Esophagus squamous epithelium (tissue), 5 donors: Measurements from ENCODE around the gene FNBP1L. TPM values are rescaled to one million over a fixed set of nuclear protein-coding genes. Genes with fewer than 3 reads are reported as not detected.
A peak's percentile ranks its signal among the peaks of the same experiment; 100 is the strongest.

Experiments used
- DNase-seq: peaks from one replicate; lab custom pipeline; 2025; lab: John Stamatoyannopoulos, UW
- H3K27ac ChIP-seq, 4 donors: fragments of 200-600 bp; sonication (generic); one replicate each; pipeline ENCODE4 v1.5.1; 2016 to 2019; ENCODE audit warnings: mild to moderate bottlenecking in 1 of 4
- H3K27me3 ChIP-seq, 4 donors: fragments of 200-600 bp; sonication (generic); 1 replicate in 3 of 4; 2 replicates in 1 of 4; pipeline versions ENCODE4 v1.5.1 to v1.6.0; 2017 to 2021; ENCODE audit warnings: antibody characterized with exemption in 1 of 4
- H3K36me3 ChIP-seq, 3 donors: fragments of 200-600 bp; sonication (generic); one replicate each; pipeline ENCODE4 v1.5.1; 2016 to 2019
- H3K4me1 ChIP-seq, 3 donors: fragments of 200-600 bp; sonication (generic); one replicate each; pipeline ENCODE4 v1.5.1; 2017 to 2019
- H3K4me3 ChIP-seq, 4 donors: fragments of 200-600 bp; sonication (generic); 1 replicate in 3 of 4; 2 replicates in 1 of 4; pipeline ENCODE4 v1.5.1; 2016 to 2019; ENCODE audit warnings: mild to moderate bottlenecking in 2 of 4, moderate library complexity in 1 of 4
- H3K9me3 ChIP-seq, 3 donors: fragments of 200-600 bp; sonication (generic); one replicate each; pipeline ENCODE4 v1.5.1; 2016 to 2019
- POLR2A ChIP-seq, 4 donors: fragments of 450-650 bp; IDR thresholded peaks; one replicate each; pipeline ENCODE4 v1.6.1; 2017; ENCODE audit warnings: antibody characterized with exemption in 4 of 4, mild to moderate bottlenecking in 4 of 4, moderate library complexity in 3 of 4
- whole genome bisulfite sequencing, 2 donors: methylation state at CpG; one replicate each; pipeline ENCODE4 v1.1.5; 2018; 5-methylcytosine and 5-hydroxymethylcytosine counted together
- intact Hi-C: fragments of 100-400 bp; cut with DNase I; formaldehyde crosslinking; loops from one replicate; pipeline ENCODE4 v1.15.0; 2022
- total RNA-seq, 4 donors: library from RNA; depleted of rRNA; stranded (reverse); fragments of >200 nt; gene quantifications; one replicate each; pipeline ENCODE4 v1.1.0, GENCODE V29; 2016
- TF ChIP-seq, protein P1 (sequence below), 6 experiments: fragments of 450-650 bp in 4 of 6; fragments of 200-600 bp in 2 of 6; sonication (generic) in 2 of 6; IDR thresholded peaks; one replicate each; pipeline ENCODE4 v1.5.1; 2016 to 2019; ENCODE audit warnings: antibody characterized with exemption in 6 of 6, mild to moderate bottlenecking in 4 of 6, moderate library complexity in 4 of 6
- donor health status: DM: yes; HTN: yes; CAD: no.

The FNBP1L gene
- total RNA-seq, 4 donors from 2014 or later, result 7.5 to 14.2 (median 9.0) TPM

- no peaks in the 10 kb centered on the region for H3K27me3 ChIP-seq
- intact Hi-C loops, result no loop called here
- peaks cover 0 to 40% (median 15%) of the 10 kb centered on the region in 3 donors for H3K4me1 ChIP-seq
- TF ChIP-seq, protein P1, sequence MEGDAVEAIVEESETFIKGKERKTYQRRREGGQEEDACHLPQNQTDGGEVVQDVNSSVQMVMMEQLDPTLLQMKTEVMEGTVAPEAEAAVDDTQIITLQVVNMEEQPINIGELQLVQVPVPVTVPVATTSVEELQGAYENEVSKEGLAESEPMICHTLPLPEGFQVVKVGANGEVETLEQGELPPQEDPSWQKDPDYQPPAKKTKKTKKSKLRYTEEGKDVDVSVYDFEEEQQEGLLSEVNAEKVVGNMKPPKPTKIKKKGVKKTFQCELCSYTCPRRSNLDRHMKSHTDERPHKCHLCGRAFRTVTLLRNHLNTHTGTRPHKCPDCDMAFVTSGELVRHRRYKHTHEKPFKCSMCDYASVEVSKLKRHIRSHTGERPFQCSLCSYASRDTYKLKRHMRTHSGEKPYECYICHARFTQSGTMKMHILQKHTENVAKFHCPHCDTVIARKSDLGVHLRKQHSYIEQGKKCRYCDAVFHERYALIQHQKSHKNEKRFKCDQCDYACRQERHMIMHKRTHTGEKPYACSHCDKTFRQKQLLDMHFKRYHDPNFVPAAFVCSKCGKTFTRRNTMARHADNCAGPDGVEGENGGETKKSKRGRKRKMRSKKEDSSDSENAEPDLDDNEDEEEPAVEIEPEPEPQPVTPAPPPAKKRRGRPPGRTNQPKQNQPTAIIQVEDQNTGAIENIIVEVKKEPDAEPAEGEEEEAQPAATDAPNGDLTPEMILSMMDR (IDR thresholded peaks at IDR 0.05), result no peak
- TF ChIP-seq POLR2A (IDR thresholded peaks at IDR 0.05), result no peak
- no peaks in the 10 kb centered on the region for H3K9me3 ChIP-seq
- DNase-seq, result no peak
- WGBS, 2 donors, result 46 to 50% methylated on average over 9 of the region's 9 CpGs
- peaks cover 0 to 84% (median 0%) of the 10 kb centered on the region in 3 donors for H3K36me3 ChIP-seq
- H3K4me3 ChIP-seq, result no peak overlapping the region
- H3K27ac ChIP-seq, result peak overlapping the region in 1 of 4 donors; percentile 27
These were observed 128.4 kb downstream of the FNBP1L start for GRCh38 chr1:93576346-93576745.

DNA sequence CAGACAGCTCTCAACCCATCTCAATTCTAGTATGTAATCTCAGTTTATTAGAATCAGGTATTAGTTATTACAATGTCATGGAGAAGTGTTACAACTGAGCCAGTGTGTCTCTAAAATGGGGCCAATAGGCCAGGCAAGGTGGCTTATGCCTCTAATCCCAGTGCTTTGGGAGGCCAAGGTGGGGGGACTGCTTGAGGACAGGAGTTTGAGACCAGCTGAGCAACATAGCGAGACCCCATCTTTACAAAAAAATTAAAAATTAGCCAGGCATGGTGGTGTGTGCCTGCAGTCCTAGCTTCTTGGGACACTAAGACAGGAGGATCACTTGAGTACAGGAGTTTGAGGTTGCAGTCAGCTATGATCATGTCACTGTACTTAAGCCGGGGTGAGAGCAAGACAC lies 128.8 kb downstream of the FNBP1L start:
- H3K27me3 ChIP-seq, result no peaks in the 10 kb centered on the region
- peaks cover 0 to 40% (median 15%) of the 10 kb centered on the region in 3 donors for H3K4me1 ChIP-seq
- intact Hi-C loops, result no loop called here
- TF ChIP-seq POLR2A (IDR thresholded peaks at IDR 0.05), result no peak
- TF ChIP-seq, protein P1 (IDR thresholded peaks at IDR 0.05), result no peak
- H3K27ac ChIP-seq, result peak overlapping the region in 1 of 4 donors; percentile 27
- peaks cover 0 to 84% (median 0%) of the 10 kb centered on the region in 3 donors for H3K36me3 ChIP-seq
- H3K9me3 ChIP-seq, result no peaks in the 10 kb centered on the region
- no peak overlapping the region for H3K4me3 ChIP-seq
- no peak for DNase-seq
- 83 to 100% methylated on average over 2 of the region's 2 CpGs for WGBS, 2 donors

DNA sequence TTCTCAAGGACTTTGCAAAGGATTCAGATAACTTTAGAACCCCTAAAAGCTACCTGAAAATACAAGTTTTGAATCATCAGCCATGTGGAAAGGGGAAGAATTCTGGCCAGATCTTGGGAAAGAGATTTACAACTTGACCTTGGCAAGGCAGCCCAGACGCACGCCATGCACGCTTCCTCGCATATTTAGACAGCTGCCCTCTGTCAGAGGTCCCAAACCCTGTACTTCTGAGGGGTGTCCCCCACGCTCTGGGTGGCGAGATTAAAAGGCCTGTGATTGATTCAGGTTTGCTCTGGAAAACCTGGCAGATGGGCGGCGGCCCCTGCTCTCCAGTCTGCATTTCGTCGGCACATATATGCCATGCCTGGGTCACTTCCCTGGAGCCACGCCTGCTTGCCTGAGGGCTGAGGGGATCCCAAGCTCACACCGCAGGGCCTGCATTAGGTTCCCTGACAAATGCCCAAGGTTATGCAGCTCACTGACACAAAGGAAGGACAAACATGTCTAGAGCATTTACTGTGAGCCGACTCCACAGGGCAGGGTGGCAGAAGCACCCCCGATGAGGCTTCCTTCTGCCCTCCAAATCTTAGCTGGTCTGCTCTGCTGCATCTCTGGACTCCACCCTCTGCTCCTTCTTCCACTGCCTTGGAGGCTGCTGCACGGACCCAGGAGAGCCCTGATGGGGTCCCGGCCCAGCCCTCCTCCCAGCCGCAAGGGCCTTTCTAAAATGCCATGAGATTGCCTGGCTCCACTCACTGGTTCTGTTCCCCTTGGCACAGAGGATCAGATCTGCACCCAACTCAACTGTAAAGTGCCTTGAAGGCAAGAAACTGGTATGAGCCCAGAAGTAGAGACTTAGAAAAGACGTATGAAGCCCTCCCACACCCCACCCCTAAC lies 129.9 kb downstream of the FNBP1L start:
- Histone ChIP-seq H3K27ac (no peak overlapping the region), H3K36me3 (peaks cover 0 to 84% (median 0%) of the 10 kb centered on the region in 3 donors), H3K4me1 (peaks cover 0 to 40% (median 15%) of the 10 kb centered on the region in 3 donors), H3K9me3 (no peaks in the 10 kb centered on the region), H3K27me3 (no peaks in the 10 kb centered on the region), H3K4me3 (no peak overlapping the region)
- no peak for TF ChIP-seq POLR2A (IDR thresholded peaks at IDR 0.05)
- TF ChIP-seq, protein P1 (IDR thresholded peaks at IDR 0.05), result no peak
- intact Hi-C loops, result no loop called here
- DNase-seq, result no peak
- 83 to 89% methylated on average over 11 to 14 of the region's 18 CpGs for WGBS, 2 donors

DNA sequence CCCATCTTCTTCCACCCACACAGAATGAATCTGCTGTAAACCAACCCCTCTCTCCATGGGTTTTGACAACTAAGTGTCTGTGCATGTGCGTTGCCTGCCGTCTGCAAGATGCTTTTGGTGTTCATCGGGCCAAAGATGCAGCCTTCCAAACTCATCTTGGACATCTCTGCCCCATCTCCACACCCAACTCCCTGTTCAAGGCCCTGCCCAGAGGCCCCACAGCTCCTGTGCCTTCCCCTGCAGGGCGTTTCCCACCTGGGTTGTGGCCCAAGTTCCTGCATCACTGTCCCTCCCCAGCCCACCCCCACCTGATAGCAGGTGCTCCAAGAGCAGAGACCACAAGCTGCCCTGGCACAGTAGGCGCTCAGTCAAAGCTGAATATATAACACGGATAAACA lies 130.5 kb downstream of the FNBP1L start:
- Histone ChIP-seq H3K9me3 (no peaks in the 10 kb centered on the region), H3K27me3 (no peaks in the 10 kb centered on the region), H3K36me3 (peaks cover 0 to 84% (median 0%) of the 10 kb centered on the region in 3 donors), H3K27ac (no peak overlapping the region), H3K4me3 (no peak overlapping the region), H3K4me1 (peaks cover 0 to 40% (median 15%) of the 10 kb centered on the region in 3 donors)
- DNase-seq, result no peak
- 93 to 98% methylated on average over 3 to 6 of the region's 6 CpGs for WGBS, 2 donors
- no peak for TF ChIP-seq POLR2A (IDR thresholded peaks at IDR 0.05)
- TF ChIP-seq, protein P1 (IDR thresholded peaks at IDR 0.05), result no peak
- intact Hi-C loops, result no loop called here
